Activated CD4-positive, CD25-positive, alpha-beta regulatory T cell treated with anti-CD3 and anti-CD28 coated beads, Interleukin-2, amount 50 U/mL, for 16 hours (primary cell): ENCODE results near the gene RGS18.
"Not testable (repeated sequence)": the region's sequence is repeated elsewhere in the genome, so short reads cannot be mapped to it uniquely, and the experiment has no call there.

Source experiments
- DNase-seq: peaks from one replicate; pipeline ENCODE4 v3.0.0-alpha.2; 2020; ENCODE audit warnings: low read depth, low spot score

The RGS18 gene

GRCh38 chr1:192165002-192165401, 6.7 kb downstream of the RGS18 start:
- not testable (repeated sequence) for DNase-seq

GRCh38 chr1:192167011-192167410, 8.7 kb downstream of the RGS18 start:
- DNase-seq: no peak

- no peak for DNase-seq
These were observed 9.8 kb downstream of the RGS18 start for GRCh38 chr1:192167911-192168700.

GRCh38 chr1:192168964-192169363, 10.7 kb downstream of the RGS18 start:
- no peak for DNase-seq

GRCh38 chr1:192170196-192170984, 12.1 kb downstream of the RGS18 start:
- DNase-seq: no peak

GRCh38 chr1:192171123-192171522, 12.9 kb downstream of the RGS18 start:
- DNase-seq: no peak

- no peak for DNase-seq
These were observed 17.7 kb downstream of the RGS18 start for GRCh38 chr1:192175971-192176370.

- DNase-seq: no peak
These were observed 25.5 kb downstream of the RGS18 start for GRCh38 chr1:192183788-192184187.

GRCh38 chr1:192186197-192186596, 27.9 kb downstream of the RGS18 start:
- DNase-seq: no peak

GRCh38 chr1:192190066-192190465, 31.8 kb downstream of the RGS18 start:
- no peak for DNase-seq

- DNase-seq: no peak
These were observed 43.0 kb downstream of the RGS18 start for GRCh38 chr1:192201303-192201702.

GRCh38 chr1:192224396-192224795, 66.1 kb downstream of the RGS18 start:
- no peak for DNase-seq

- DNase-seq: no peak
These were observed 66.6 kb downstream of the RGS18 start for GRCh38 chr1:192224846-192225245.

- no peak for DNase-seq
These were observed 67.0 kb downstream of the RGS18 start for GRCh38 chr1:192225266-192225665.

GRCh38 chr1:192225703-192226102, 67.4 kb downstream of the RGS18 start:
- no peak for DNase-seq

GRCh38 chr1:192227330-192227729, 69.1 kb downstream of the RGS18 start:
- DNase-seq: no peak

- DNase-seq: not testable (repeated sequence)
These were observed 69.7 kb downstream of the RGS18 start for GRCh38 chr1:192227980-192228379.

- DNase-seq: no peak
These were observed 74.7 kb downstream of the RGS18 start for GRCh38 chr1:192232817-192233417.

- no peak for DNase-seq
These were observed 76.9 kb downstream of the RGS18 start for GRCh38 chr1:192235127-192235526.
